HG03103 (cell line): Measurements from ENCODE around the gene VDAC1.
"Not testable (repeated sequence)": the region's sequence is repeated elsewhere in the genome, so short reads cannot be mapped to it uniquely, and the experiment has no call there.

Source experiments
- ATAC-seq: cut with Tn5 transposase; IDR thresholded peaks from one replicate; pipeline ENCODE4 v1.9.1; 2021; ENCODE audit warnings: low read depth; ENCODE audit not compliant: unreplicated experiment

Gene VDAC1

DNA sequence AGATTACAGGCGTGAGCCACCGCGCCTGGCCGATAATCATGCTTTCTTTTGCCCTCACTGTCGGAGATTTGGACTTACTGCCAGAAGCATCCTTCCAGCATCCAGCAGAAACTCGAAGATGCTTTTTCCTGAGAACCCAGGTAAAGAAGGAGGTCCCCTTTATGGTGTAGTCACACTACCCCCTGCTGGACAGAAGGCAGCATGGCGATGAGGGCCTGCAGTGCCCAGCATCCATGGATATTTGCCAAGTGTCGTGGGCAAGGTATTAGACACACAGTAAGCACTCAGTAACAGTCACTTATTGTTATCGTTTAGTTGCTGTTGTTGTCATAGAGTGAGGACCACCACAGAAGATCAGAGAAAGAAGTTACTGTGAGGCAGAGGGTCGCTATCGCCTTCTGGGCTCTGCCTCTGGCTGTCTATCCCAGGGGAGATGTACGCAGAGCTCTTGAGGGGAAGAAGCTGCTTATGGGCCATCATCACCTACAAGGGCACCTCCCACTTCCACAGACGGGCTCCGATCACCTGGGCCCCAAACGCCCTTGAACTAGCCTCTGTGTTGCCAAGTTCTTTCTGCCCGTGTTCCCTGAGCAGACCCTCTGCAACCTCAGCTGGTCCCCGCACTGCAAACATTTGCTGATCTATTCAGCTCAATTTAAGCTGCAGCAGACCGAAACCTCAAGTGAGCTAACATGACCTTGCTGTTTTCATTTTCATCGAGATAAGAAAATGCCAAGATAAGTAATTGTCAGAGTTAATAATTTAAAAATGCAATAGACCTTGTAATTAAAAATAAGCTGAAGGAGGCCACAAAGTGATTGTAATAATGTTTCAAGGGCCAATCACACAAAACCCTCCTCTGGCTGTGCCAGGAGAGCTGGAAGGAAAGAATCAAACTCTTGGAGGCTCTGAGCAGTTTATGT is 60.3 kb downstream of the VDAC1 start:
- no peak for ATAC-seq

- no peak for ATAC-seq
Measured at GRCh38 chr5:133943475-133943817, 61.3 kb downstream of the VDAC1 start.

DNA sequence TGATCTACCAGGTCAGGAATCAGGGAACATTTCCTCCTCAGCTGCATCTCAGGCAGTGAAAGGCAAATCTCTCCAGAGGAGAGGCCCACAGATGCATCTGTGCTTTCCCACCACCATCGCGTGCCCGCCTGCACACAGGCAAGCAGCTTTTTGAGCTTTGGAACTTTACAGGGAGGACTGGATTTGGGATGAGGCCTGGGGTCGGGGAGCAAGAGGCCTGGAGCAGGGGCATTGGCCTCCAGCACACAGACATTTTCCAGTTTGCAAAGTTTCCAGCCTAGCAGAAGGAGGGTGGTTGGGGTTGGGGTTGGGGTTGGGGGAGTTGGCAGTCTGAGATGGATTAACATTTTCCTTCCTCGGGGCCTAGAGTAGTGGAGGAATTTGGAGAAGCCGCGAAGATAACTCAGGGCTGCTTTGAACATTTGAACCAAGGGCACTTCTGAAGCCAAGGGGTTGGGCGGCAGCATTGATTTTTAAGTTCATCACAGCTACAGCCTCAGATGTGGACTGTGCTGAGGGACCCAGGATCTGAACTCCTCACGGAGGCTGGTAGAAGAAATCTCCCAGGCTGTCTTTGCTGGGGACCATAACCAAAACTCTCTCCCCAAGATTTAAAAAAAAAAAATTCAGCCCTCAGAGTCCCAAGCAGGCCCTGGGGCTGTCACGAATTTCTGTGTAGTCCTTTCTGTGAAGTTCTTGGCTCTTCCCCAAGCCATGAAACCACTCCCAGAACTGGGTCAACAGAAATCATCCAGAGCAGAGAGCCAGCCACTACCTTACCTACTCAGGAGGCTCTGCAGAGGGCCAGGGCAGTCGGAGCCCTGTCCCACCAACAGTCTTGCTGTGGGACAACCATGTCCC is 61.9 kb downstream of the VDAC1 start:
- no peak for ATAC-seq

- ATAC-seq = no peak
Measured at GRCh38 chr5:133941456-133942196, 63.1 kb downstream of the VDAC1 start.

- no peak for ATAC-seq
Measured at GRCh38 chr5:133939668-133940067, 65.1 kb downstream of the VDAC1 start.

- ATAC-seq = no peak
Measured at GRCh38 chr5:133938929-133939328, 65.8 kb downstream of the VDAC1 start.

- no peak for ATAC-seq
Measured at GRCh38 chr5:133938039-133938821, 66.5 kb downstream of the VDAC1 start.

GRCh38 chr5:133937628-133938027 is 67.1 kb downstream of the VDAC1 start:
- ATAC-seq = not testable (repeated sequence)

GRCh38 chr5:133936651-133937015 is 68.1 kb downstream of the VDAC1 start:
- no peak for ATAC-seq

DNA sequence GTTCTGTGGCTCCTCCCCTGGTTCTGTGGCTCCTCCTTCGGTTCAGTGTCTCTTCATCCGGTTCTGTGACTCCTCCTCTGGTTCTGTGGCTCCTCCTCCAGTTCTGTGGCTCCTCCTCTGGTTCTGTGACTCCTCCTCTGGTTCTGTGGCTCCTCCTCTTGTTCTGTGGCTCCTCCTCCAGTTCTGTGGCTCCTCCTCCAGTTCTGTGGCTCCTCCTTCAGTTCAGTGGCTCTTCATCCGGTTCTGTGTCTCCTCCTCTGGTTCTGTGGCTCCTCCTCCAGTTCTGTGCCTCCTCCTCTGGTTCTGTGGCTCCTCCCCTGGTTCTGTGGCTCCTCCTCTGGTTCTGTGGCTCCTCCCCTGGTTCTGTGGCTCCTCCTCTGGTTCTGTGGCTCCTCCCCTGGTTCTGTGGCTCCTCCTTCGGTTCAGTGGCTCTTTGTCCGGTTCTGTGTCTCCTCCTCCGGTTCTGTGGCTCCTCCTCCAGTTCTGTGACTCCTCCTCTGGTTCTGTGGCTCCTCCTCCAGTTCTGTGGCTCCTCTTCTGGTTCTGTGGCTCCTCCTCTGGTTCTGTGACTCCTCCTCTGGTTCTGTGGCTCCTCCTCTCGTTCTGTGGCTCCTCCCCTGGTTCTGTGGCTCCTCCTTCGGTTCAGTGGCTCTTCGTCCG is 68.7 kb downstream of the VDAC1 start:
- not testable (repeated sequence) for ATAC-seq

DNA sequence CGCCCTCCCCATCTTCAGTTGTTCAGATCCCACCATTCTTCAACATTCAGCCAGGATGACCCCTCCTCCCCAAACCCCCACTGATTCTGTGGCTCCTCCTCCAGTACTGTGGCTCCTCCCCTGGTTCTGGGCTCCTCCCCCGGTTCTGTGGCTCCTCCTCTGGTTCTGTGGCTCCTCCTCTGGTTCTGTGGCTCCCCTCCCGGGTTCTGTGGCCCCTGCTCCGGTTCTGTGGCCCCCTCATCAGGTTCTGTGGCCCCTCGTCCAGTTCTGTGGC is 69.2 kb downstream of the VDAC1 start:
- no peak for ATAC-seq

DNA sequence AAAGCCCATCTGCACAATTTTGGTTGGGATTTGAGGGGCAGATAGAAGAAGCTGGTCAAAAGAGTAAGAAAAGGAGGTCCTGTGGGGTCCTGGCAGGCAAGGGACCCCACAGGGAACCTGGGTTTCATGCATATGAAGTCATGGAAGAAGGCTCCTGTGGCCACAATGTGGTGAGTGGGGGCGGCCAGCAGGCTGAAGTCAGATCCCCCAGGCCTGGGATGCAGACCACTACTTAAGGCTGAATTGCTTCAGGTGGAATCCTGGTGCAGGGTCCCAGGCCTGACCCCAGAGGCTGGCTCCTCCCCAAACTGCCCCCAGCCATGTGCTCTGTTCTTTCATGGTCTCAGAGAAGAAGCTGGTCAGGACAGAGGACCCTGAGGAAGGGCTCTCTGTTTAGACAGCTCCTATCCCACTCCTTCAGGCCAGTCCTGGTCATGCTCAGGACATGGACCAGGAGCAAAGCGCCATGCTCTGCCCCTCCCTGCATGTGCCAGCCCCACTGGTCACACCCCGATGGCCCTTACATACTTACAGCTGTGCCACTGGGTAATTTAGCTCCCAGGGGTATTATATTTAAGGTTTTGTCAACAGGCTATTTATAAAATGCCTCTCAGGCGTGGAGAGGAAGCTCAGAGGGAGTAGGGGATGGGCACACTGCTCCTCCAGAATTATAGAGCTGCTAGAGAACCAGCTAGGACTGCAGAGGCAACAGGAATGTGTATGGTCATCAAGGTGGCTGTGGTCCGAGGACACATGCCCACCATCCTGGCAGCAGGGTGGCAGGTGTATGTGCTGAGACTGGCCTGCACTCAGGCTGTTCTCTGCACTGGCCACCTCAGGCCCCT is 69.7 kb downstream of the VDAC1 start:
- ATAC-seq = no peak

GRCh38 chr5:133934311-133934710 is 70.5 kb downstream of the VDAC1 start:
- no peak for ATAC-seq

- no peak for ATAC-seq
Measured at GRCh38 chr5:133933670-133934295, 71.0 kb downstream of the VDAC1 start.

GRCh38 chr5:133933169-133933509 is 71.6 kb downstream of the VDAC1 start:
- ATAC-seq = no peak

- ATAC-seq = no peak
Measured at GRCh38 chr5:133932441-133933168, 72.2 kb downstream of the VDAC1 start.

- ATAC-seq = no peak
Measured at GRCh38 chr5:133931546-133931945, 73.2 kb downstream of the VDAC1 start.

GRCh38 chr5:133930813-133931090 is 74.0 kb downstream of the VDAC1 start:
- ATAC-seq = no peak
